ENCODE data around the gene TMEM266.

The TMEM266 gene

DNA sequence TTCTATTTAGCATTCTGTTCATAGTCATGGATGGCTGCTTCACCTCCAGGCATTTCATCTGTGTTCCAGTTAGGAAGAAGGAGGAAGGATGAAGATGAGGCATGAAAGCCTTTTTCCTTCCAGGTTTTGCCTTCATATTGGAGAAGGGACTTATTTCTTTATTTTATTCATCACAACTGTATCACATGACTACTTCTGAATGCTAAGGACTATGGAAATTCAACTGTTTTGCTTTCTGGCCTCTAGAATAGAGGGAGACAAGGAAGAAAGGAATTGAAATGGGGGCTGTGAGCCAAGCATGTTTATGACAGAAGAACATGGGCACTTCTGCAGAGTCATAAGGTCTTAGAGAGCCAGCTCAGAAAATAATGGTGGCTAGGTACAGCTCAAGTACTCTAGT lies 10.4 kb downstream of the TMEM266 start:
- DNase-seq, result no peak

DNA sequence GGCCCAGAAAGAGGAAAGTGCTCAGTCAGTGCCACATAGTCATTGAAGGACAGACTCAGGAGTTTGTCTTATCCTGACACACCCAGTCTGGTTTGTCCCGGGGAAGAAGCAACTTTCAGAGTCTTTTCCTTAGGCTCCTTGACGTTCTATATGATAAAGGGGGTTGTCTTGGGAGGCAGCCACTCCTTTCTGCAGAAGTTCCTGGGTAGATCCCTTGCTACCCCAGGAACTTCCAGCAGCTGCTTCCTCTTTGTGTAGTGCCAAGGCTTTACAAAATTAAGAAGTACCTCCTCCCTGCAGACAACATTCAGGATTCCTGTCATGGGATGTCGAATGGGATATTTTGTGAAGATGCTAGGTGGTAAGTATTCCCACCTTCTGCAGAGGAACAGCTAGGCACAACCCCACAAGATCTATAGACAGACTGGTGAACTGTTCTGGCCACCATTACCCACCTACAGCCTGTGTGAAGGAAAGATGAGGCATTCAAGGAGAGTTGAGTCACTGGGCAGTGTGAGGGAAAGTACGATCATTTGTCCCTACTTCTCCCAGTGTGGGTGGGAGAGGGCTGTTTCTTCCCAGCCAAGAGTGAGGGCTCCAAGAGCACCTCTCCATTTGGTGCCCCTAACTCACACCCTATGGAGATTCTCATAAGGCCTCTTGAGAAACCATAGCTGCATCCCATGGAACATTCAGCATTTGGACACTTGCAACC lies 11.3 kb downstream of the TMEM266 start:
- no peak for DNase-seq

DNA sequence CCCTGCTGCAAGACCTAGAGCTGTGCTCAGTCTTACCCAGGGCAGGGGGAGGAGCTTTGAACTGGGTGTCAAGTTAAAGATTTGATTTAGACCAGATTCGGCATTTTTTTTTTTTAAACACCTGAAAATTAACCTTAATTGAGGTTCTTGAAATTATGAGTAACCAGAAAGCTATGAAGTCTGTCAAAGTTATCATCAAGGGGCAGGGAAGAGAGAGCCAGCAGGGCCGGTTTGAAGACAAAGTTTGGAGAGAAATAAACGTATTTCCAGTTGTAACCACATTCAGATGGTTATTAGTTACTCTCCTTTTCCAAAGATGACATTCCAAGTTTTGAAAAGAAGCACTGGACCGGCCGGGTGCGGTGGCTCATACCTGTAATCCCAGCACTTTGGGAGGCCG lies 12.0 kb downstream of the TMEM266 start:
- DNase-seq, result no peak

DNA sequence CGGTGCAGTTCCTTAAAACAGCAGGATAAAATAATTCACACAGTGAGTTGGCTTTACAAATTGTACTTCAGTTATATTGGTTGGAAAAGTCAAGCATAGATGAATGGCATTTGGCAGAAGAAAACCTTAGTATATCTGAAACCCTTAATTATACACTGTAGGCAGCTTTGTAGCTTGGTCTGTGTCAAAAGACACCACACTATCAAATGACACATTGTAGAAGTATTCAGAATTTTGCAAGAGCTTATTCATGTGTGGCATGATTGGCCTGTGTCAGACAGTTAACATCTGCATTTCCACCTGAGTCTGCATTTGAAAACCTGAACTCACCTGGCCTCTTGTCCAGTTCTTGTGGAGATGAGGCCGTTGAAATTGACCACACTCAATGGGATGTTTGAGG lies 13.8 kb downstream of the TMEM266 start:
- DNase-seq, result no peak

DNA sequence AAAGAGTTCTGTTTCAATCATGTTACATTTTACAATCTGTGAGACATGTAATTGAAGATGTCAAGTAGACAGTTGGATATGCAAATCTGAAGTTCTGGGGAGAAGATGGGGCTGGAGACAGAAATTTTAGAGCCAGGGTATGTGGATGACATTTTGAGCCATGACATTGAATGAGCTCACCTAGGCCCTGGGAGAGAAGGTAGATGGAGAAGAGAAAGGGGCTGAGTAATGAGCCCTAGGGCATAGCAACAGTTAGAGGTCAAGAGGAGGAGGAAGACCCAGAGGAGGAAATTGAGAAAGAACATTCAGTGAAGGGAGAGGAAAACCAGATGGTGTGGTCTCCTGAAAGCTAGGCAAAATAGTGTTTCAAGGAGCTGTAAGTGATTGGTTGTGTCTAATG lies 15.3 kb downstream of the TMEM266 start:
- DNase-seq, result no peak

DNA sequence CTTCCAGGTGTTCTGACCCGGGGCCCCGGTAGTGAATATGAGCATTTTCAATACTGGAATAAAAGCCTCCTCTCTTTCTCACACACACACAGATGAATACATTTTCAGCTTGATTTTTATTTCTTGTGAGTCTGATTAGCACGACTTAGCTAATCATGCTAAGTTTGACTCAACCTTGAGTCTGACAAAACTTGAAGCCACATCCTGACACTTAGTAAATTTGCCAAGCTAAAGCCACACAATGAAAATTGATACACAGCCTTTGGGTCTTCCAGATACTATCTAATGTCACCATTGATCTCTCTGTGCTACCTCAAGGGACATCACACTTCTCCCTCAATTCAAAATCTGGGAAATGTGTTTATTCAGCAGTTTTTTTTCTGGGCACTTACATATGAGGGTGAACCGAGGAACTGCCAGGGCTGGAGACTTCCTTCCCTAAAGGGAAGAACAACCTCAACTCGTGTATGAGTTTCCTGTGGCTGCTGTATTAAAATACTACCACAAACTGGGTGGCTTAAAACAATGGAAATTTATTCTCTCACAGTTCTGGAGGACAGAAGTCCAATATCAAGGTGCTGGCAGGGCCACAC lies 18.6 kb downstream of the TMEM266 start:
- DNase-seq, result no peak

DNA sequence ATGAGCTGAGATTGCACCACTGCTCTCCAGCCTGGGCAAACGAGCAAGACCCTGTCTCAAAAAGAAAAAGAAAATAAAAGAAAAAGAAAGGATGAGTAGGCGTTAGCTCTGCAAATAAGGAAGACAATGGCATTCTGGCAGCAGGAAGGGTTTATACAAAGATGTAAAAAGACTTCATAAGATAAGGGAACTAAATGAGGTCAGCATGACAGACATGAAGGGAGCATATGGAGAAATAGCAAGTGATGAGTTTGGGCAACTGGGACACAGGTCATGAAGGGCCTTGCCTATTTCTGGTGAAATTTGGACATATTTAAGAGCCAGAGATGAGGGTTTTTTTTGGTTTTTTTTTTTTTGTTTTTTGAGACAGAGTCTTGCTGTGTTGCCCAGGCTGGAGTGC lies 24.5 kb downstream of the TMEM266 start:
- no peak for DNase-seq

DNA sequence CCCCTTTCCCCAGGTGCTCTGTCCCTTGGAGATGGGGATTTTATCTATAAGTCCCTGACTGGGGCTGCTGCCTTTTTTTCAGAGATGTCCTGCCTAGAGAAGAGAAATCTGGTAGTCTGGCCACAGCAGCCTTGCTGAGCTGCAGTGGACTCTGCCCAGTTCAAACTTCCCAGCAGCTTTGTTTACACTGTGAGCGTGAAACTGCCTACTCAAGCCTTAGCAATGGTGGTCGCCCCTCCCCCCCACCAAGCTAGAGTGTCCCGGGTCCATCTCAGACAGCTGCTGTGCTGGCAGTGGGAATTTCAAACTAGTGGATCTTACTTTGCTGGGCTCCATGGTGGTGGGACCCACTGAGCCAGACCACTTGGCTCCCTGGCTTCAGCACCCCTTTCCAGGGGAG lies 38.9 kb downstream of the TMEM266 start:
- no peak for DNase-seq

DNA sequence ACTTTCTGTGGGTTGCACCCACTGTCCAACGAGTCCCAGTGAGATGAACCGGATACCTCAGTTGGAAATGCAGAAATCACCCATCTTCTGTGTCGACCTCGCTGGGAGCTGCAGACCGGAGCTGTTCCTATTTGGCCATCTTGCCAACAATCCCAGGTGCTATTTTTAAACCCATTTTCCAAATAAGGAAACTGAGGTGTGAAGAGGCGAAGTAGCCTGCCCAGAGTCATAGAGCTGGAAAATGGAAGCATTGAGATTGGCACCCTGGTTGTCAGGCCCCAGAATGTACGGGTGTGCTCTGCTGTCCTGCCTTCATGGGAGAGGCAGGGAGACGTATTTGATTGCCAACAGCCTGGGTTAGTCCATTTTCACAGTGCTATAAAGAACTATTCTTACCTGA lies 39.6 kb downstream of the TMEM266 start:
- DNase-seq, result no peak

DNA sequence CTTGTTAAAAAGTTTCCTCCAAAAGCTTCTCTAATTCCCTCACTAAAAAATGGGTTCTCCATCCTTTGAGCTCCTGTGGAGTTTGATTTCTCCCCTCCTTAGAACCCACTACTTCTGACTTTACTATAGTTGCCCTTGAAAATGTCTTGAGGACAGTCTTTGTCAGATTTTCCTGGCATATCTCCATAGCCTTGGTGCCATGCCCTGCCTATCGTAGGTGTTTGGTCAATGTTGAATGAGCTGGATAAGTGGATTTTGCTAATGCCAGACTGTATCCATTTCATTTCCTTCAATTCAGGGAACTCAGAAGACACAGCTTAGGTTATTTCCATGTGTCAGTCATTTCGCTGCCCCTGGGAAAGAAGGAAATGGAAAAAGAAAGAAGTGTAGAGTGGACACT lies 40.6 kb downstream of the TMEM266 start:
- DNase-seq, result no peak

DNA sequence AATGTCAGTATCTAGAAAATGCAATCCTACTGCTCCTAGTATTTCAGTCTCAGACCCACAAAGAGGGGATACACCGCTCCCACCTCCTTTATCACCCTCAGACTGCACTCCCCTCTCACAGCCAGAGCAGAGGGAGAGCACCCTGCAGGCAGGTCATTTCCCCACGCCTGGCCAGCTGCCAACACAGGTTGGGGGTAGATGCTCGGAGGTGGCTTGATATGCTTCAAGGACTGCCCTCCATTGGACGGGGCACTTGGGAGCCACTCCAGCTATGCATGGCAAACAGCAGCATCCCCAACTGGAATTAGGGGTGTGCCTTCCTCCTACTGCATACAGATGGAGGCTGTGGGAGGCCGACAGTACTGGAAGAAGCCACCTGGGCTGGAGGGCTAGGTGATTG lies 41.9 kb downstream of the TMEM266 start:
- no peak for DNase-seq

DNA sequence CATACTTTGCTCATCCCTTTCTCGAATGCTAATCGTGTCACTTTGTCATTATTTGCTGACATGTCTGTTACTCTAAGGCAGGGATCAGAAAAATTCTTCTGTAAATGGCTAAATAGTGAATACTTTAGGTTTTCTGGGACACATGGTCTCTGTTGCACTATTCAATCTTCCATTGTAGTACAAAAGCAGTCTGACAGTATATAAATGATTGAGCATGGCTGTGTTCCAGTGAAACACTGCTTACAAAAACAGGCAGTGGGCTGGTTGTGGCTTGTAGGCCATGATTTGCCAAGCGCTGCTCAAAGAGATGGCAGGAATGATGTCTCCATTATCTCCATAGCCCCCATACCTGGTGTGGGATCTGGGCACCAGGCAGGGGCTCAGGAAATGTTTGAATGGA lies 45.6 kb downstream of the TMEM266 start:
- no peak for DNase-seq

DNA sequence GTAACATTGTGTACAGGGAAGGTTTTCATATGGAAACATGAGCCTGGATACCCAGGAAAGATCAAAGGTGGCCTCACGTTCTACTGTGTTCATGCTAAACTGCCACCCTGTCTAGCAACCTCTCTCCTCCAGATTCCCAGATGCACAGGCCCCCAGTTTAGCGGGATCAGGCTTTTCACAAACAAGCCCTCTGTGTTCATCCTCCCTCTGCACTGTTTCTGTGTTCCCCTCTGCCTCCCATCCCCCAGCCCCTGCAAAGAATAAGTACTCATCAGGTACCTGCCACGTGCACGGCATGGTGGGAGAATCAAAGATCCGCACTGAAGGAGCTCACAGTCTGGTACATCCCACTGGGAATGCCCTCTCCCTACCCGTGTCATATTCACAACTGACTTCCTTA lies 46.1 kb downstream of the TMEM266 start:
- DNase-seq, result no peak

DNA sequence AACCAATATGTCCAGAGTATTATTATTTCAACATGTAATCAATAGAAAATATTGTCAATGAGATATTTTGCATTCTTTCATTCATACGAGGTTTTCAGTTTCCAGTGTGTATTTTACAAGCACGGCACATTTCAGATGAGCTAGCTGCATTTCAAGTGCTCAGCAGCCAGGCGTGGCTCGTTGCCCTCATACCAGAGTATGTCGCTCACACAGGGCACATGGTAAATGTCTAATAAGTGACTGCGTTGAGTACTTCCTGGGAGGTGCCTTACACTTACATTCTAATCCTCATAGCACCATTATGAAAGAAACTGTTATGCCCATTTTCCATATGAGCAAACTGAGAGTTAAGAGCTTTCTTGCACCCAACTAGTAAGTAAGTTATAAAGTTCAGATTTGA lies 47.4 kb downstream of the TMEM266 start:
- DNase-seq, result no peak

DNA sequence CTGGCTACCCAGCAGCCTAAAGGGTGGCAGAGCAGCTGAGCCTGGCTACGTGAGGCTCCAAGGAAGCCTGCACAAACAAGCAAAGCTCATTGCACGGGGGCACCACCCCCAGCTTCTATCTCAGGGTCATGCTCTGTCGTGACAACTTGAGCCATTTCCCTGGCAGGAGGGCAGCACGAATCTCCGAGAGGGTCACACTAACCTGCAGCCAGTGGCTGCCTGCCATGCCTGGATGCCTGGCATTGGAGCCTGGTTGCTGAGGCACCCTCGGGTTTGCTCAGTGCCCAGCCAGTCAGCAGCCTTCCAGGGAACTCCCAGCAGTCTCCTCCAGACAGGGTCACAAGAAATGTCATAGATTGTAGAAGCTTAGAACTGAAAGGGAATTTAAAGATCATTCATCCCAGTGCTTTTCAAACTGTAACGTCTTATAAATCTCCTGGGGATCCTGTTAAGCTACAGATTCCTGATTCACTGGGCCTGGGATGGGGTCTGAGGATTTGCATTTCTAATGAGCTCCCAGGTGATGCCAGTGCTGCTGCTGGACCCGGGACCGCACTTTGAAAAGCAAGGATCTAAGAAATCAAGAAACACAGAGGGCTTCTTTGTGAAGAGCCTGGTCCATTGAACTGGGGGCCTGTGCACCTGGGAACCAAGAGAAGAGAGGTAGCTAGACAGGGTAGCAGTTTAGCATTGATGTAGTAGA lies 48.4 kb downstream of the TMEM266 start:
- DNase-seq, result no peak

DNA sequence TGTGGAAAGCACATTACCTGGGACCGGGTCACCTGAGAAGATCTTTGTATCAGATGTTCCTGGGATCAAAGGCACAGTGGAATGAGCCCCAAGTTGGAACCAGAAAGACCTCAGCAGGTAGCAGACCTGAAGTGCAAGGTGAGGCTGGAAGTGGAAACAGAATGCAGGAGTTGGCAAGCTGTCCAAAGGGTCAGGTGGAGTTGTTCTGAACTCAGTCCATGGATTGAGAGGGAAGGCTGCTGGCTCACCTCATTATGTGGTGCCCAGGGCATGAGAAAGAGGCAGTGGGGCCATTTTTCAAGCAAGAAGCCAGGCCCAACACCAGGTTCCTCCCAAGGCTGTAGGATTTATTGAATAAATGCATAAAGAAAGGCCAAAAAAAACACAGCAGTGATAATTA lies 49.3 kb downstream of the TMEM266 start:
- no peak for DNase-seq

DNA sequence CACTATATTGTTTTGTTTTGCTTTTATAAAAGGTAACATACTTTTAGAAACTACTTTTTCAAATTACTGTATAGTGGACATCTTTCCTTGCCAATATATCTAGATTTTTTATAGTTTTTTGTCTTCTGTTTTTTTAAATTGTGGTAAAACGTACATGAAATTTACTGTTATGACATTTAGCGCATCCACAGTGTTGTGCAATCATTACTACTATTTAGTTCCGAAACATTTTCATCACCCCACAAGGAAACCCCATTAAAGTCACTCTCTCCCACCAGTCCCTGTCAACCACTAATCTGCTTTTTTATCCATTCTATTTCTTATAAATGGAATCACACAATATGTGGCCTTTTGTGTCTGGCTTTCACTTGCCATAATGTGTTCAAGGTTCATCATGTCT lies 54.8 kb downstream of the TMEM266 start:
- no peak for DNase-seq

DNA sequence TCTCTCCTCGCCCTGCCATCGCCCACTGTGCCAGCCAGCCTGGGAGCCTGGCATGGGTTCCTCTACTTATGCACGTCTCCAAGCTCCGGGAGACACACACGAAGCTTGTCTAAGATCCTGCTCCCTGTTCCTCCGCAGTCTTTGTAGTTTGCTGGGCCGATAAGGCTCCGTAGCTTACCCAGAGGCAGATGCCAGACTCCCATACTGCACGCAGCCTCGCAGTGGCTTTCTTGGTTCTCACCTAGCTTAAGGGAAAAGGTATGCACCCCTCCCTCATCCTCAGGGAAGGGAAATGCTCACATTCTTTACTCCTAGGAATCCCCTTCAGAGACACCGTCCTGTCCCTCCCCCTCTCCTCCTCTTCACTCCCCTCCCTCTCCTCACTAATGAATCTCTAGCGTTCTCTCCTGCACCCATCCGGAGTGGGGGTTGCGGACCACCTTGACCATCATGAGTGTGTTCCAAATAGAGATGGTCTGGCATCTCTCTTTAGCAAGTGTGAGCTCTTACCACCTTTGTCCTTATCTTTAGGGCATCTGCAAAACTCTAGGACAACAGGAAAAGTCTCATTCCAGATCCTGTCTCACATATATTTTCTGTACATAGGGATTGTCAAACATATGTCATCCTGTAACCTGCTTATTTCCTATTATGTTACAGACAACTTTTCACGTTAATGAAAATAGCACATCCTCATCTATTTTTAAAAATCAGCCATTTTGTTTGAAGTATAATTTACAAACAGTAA lies 56.5 kb downstream of the TMEM266 start:
- no peak for DNase-seq

DNA sequence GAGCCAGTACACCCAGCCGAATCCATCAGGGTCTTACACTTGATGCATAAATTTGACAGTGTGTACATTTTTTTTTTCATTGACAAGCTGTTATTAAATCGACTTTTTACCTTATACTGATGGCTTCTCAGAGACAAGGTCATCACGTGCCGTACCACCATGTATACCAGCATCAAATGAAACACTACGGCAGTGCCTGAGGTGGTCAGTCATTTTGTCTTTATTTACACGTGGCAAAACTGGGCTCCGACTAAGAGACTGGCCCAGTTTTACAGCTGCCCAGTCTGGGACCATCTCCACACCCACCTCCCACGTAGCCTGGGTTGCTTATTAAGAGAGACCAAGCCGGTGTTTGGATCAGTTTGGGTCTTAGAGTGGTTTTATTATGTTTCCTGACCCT lies 57.4 kb downstream of the TMEM266 start:
- no peak for DNase-seq

DNA sequence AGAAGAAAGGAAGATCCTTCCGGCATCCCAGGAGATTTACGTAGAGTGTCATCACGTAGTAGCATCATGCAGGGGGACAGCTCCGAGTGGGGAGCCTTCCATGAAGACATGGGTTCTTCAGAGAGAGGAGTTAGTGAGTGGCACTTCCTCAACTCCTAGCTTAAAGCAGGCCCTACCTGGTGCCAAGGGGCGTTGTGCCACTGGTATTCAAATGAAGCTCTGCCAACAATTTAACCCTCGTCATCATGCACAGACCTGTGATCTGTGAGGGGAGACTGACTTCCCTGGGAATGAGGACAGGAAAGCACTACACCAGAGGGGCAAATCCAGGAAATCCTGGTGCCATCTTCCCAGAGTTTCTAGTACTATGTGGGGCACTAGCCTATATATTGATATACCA lies 59.0 kb downstream of the TMEM266 start:
- DNase-seq, result no peak

DNA sequence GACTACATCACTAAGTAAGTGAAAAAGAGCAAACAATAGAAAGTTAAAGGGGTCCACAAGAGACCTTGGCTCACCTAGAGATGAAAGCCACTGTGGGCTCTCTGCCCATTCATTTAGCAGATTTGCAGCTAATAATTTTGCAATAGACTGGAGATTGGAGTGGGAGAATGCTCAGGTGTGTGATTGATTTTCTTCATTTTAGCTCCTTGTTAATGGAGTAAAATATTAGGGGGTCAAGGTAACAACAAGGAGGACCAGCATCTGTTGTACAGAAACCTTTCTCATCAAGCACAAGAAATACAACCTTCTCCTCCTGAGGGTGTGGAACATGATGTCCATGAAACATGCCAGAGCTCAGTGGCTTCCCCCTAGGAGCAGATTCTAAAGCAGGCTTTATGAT lies 63.2 kb downstream of the TMEM266 start:
- no peak for DNase-seq

DNA sequence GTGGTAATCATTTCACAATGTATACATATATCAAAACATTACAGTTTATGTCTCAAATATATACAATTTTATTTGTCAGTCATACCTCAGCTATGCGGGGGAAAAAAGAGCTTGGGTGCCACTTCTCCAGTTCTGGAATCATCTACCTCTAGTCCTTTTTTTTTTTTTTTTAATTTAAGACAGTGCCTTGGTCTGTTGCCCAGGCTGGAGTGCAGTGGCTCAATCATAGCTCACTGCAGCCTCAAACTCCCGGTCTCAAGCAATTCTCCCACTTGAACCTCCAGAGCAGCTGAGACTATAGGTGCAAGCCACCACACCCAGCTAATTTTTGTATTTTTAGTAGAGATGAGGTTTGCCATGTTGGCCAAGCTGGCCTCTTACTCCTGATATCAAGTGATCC lies 67.4 kb downstream of the TMEM266 start:
- DNase-seq, result no peak

DNA sequence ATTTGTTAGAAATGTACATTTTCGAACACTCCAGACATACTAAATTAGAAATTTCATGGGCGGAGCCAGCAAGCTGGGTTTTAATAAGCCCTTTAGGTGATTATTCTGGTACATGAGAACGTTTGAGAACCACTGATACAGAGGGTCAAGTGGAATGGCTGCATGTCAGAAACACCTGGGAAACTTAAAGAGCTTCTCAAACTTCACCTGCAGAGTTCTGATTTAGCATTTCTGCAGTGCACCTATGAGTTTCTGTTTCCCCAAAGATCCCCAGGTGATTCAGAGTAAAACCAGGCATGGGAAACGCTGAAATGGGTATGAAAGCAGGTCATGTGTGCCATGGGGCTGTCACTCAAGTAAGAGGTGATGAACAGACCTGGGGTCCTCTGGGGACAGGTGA lies 68.1 kb downstream of the TMEM266 start:
- DNase-seq, result no peak

DNA sequence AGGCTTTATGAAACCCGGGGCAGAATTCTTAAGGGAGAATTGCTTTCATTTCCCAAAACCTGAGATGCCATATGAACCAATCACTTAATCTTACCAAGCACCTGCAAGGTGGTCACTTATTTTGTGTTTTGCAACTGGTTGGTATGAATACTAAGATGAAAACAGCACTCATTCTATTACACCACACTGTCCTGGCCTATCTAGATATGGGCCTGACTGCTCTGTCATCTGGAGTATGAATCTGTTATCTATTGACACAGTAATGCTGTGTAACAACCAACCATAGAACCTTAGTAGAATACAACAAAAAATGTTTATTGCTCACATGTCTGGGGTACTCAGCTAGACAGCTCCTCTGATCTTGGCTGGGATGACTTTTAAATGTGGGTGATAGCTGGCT lies 74.8 kb downstream of the TMEM266 start:
- DNase-seq, result no peak

Measured in cortex of kidney (tissue), 1 donor.